GM19240 (cell line): Measurements from ENCODE around the gene CLCN2.

Source experiments
- DNase-seq: peaks from one replicate; pipeline ENCODE4 v3.0.0; 2011; ENCODE audit warnings: low spot score; ENCODE audit not compliant: insufficient read length

Gene CLCN2

GRCh38 chr3:184360070-184360928, 1.1 kb downstream of the CLCN2 start:
- DNase-seq, result no peak

DNA sequence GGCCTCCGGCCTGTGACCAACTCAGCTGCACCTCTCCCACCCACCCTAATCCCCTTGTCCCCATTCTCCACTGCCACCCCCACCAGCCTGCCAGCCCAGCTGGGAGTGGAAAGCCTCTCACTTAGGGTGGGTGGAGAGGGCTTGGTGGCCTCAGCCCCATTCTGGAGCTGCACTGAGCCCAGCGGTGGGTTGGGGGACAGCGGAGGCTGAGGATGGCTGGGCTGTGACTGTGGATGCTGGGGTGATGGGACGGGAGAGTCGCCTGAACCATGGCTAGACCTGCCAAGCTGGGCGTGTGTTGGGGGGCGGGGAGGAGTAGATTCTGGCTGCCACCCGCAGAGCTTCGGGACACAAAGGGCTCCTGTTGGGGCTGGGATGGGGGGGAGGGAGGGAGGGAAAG, 1.8 kb downstream of the CLCN2 start:
- DNase-seq, result no peak

GRCh38 chr3:184358921-184359350, 2.5 kb downstream of the CLCN2 start:
- DNase-seq, result no peak

DNA sequence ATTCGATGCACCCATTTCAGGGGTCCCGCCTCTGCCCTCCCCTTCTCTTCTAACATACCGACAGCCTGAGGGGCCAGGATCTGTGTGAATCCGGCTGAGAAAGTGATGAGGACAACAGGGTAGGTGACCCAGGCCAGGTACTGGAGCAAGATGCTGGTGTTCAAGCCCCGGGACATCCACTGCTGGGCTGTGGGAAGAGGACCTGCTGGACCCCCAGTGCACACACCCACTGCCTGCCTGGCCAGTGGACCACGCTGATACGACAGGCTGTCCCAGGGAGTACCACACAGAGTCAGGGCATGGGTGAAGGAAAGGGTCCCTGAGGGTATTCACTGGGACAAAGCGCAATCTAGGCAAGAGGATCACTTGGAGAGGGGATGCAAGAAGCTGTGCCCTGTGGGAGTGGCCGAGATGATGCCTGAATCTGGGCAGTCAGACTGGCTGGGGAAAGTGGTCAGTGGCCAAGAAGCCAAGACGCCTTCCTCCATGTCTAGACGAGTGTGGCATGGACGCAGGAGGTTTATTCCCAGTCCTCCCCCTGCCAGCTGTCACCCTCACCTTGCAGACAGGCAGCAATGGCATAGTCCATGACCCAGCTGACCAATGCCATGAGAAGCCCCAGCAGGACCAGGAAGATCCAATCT, 3.2 kb downstream of the CLCN2 start:
- DNase-seq, result no peak

- no peak for DNase-seq
Measured at GRCh38 chr3:184357248-184358123, 3.9 kb downstream of the CLCN2 start.

DNA sequence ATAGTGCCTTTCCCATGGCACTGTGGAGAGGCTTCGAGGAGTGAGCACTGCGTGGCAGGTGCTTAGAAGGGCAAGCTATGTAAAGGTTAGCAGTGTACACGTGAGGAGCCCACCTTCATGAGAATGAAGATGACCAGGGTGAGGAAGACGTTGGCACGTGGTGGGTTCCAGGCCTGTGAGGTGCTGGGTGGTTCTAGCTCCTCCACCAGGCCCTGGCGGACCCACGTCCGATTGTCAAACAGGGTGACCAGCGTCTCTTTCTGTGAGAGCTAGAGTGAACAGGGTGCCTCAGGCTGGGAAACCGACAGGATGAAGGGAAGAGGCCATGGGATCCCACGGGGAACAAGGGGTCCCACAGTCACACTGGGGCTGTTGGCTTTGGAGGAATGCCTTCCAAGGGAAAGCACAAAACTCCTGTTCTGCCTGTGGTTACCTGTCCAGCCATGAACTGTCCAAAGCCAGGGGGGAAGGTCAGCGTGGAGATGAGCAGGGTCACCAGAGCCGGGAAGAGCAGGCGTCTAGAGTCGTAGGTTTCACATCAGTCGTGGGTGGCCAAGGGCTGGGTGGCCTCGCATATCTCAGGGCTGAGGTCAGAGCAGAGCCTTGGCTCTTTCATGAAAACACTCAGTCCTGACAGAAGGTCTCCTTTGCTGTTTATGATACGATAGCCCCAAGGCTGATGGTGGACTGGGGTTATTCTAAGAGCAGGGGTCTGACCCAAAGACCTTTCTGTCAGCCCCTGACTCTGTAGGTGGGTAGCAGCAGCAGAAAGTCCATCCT, 6.0 kb downstream of the CLCN2 start:
- no peak for DNase-seq

DNA sequence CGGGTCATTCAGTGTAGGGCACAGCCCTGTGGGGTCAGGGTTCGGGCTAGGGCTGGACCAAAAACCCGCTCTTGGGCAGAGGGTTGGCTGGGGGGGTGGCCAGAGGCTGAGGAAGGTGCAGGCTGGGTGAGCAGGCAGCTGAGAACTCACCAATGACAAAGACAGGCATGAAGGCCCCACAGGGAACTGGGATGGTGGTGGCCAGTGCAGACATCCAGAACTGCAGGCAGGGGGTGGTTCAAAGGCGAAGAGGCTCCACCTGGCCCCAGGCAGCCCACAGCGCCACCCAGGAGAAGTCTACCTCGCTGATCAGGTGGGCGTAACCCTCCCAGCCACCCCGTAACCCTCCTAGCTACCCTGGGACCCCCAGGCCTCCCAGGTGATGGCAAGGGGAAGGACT, 6.7 kb downstream of the CLCN2 start:
- DNase-seq, result no peak

DNA sequence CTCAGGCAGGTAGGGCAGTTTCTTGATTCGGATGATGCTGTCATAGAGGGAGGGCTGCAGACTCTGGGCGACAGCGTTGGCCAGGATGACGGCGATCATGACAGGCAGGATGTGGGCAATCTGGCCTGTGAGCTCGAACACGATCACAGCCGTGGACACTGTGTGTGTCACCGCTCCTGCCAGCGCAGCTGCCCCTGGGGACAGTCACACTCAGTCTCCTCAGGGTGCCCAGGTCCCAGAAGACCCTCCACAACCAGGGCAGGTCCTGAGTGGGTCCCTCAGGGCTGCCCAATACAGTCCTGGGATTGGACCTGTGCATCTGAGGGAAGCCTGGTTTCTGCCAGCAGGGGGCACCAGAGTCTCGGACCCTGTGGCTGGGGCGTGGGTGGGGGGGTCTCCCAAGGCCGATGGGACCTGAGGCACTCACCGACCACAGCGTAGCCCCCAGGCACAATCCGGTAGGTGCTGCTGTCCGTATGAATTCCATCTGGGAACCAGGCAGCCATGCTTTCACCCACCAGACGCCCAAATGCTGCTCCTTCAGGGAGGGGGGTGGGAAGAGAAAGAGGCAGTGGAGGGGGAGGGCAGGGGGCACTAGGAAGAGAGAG, 7.2 kb downstream of the CLCN2 start:
- DNase-seq, result no peak

GRCh38 chr3:184353546-184353941, 7.9 kb downstream of the CLCN2 start:
- no peak for DNase-seq

- DNase-seq, result no peak
Measured at GRCh38 chr3:184352897-184353545, 8.4 kb downstream of the CLCN2 start.

GRCh38 chr3:184352149-184352785, 9.1 kb downstream of the CLCN2 start:
- DNase-seq, result no peak

- DNase-seq, result no peak
Measured at GRCh38 chr3:184351511-184352148, 9.8 kb downstream of the CLCN2 start.

DNA sequence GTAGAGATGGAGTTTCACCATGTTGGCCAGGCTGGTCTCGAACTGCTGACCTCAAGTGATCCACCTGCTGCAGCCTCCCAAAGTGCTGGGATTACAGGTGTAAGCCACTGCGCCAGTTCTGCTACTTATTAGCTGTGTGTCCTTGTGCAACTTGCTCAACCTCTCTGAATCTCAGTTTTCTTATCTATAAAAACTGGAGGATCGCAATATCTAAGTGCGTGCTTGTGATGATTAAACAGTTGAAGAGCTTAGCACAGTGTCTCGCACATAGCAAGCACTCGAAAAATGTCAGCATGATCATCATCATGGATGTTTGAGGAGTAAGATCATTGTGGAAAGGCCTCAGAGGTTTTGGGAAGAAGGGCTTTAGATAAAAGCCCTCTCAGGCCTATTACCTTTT, 10.8 kb downstream of the CLCN2 start:
- no peak for DNase-seq

DNA sequence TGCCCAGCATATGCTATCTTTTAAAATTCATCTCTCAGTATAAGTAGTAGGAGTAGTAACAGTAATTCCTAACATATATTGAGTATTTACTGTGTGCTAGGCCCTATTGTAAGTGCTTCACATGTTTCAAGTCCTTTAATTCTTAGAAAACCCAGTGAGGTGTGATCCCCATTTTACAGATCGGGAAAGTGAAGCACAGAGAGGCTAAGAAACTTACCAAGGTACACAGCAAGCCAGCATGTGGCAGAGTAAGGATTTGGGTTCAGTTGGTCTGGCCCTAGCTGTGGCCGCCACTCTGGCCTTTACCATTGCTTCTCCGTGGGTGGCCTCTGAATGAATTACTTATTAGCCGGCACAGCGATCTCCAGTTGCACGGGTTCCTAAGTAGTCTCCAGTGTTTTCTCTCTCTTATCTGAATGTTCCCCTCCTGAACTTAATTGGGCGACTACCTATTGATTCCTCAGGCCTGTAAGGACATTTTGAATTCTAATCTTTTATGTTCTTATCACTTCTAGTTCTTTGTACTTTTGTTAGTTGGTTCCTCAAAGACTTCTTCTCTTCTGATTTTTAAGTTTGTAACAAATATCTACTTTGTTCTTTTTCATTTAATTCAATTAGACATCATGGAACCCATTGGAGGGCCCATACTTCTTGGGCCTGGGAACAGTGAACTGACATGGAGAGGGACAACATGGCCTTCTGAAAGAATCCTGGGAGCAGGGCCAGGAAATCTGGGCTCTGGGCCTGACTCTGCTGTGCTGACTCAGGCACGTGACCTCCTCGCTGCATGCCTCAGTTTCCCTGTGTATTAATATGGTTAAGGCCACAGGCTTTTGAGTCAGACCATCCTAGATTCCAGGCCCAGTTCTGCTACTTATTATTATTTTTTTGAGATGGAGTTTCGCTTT, 11.6 kb downstream of the CLCN2 start:
- DNase-seq, result no peak

- no peak for DNase-seq
Measured at GRCh38 chr3:184348057-184348382, 13.4 kb downstream of the CLCN2 start.

DNA sequence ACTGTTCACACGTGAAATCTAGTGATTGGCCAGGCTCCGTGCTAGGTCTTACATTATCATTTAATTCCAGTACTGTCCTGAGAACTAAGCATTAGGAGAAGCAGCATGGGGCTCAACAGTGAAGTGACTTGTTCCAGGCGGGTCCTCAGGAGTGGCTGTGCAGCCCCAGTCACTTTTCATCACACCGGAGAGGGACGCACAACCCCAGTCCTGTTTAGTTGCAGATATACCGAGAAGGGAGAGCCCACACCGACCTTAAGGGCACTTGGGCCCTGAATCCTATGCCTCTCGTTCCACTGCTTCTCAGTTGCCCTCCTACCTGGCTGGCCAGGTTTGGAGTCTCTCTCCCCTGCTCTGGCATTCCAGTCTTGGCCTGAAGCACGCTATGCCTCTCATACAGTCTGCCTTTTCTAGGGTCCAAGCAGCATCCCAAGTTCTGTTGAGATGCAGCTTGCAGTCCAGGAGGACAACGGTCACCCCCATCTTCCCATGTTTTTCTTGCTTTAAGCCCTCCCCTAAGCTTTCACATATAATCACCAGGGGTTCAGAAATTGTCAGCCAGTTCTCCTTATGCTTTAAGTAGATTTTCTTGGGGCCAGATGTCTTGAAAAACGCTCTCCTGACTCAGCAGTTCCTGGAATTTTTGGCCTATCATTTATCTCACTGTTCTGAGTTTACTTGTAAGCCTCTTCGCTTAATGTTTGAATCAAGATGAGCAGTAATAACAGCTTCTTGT, 13.9 kb downstream of the CLCN2 start:
- no peak for DNase-seq

- no peak for DNase-seq
Measured at GRCh38 chr3:184346480-184347190, 14.8 kb downstream of the CLCN2 start.
